Fibroblast of villous mesenchyme (primary cell): ENCODE measurements around the gene PCSK5. TPM values are rescaled to one million over a fixed set of nuclear protein-coding genes. Genes with fewer than 3 reads are reported as not detected.

Experiments
- DNase-seq: peaks from one replicate; pipeline ENCODE4 v3.0.0-alpha.2; 2010; ENCODE audit warnings: low read depth
- H3K4me3 ChIP-seq: 2 replicates; pipeline ENCODE4 v1.5.1; 2011; ENCODE audit warnings: low read depth, mild to moderate bottlenecking, low read length
- total RNA-seq: library from RNA; depleted of rRNA; stranded (reverse); fragments of >200 nt; gene quantifications from 2 replicates; pipeline ENCODE4 v1.2.3, GENCODE V29; 2012
- TF ChIP-seq, protein P1 (sequence below): IDR thresholded peaks from 2 replicates; pipeline ENCODE4 v1.5.1; 2012; ENCODE audit warnings: low read depth, mild to moderate bottlenecking, low read length; ENCODE audit not compliant: insufficient read depth

PCSK5 gene
- total RNA-seq, 1 donor: 1.7 TPM

DNA sequence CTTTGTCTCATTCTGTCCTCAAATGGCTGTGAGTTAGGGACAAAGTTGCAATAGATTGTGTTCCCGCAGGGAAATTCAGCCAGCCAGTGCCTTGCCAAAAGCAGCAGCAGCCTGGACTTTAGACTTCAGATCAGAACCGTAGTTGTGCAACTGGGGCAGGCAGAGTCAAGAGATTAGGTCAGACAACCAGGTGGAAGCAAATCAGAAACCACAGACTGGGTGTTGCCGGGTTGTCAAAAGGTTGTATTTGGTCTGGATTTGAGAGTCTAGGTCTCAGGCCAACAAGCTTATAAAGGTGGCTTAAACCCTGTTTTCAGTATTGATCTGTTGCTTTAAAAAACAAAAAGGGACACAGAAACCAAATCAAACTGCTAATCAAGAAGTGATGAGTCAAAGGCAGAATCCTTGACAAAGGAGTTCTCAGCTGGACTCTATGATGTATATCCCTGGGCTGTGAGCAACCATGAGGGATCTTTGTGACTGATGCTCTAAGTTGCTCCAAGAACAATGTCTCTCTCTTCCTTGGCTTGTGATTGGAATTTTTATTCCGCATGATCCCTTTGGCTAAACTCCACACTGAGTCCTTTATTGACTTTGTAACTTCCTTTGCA, 482.8 kb downstream of the PCSK5 start:
- DNase-seq: peak; percentile 73
- TF ChIP-seq, protein P1, sequence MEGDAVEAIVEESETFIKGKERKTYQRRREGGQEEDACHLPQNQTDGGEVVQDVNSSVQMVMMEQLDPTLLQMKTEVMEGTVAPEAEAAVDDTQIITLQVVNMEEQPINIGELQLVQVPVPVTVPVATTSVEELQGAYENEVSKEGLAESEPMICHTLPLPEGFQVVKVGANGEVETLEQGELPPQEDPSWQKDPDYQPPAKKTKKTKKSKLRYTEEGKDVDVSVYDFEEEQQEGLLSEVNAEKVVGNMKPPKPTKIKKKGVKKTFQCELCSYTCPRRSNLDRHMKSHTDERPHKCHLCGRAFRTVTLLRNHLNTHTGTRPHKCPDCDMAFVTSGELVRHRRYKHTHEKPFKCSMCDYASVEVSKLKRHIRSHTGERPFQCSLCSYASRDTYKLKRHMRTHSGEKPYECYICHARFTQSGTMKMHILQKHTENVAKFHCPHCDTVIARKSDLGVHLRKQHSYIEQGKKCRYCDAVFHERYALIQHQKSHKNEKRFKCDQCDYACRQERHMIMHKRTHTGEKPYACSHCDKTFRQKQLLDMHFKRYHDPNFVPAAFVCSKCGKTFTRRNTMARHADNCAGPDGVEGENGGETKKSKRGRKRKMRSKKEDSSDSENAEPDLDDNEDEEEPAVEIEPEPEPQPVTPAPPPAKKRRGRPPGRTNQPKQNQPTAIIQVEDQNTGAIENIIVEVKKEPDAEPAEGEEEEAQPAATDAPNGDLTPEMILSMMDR: no peak
- H3K4me3 ChIP-seq: no peak overlapping the region

DNA sequence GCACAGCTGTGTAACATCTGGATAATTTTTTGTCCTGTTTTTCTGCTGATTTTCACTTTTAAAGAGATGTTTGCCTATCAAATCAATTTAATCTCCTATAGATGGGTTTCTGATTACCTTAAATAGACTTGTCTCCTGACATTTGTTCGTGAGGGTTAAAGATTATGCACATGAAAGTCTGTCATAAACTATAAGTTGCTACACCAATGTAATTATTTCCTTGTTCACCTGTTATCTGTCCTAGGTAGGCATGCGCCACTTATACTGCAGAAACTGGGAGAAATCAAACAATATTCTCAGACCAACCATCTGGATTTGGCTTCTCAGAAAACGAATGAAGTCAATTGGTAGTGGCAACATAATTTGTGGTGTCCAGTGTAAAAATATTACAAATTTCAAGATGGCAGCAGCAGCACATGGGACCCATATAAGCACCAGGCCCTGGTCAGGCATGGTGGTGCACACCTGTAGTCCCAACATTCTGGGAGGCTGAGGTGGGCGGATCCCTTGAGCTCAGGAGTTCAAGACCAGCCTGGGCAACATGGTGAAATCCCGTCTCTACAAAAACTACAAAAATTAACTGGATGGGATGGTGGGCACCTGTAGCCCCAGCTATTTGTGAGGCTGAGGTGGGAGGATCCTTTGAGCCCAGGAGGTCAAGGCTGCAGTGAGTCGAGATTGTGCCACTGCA, 483.5 kb downstream of the PCSK5 start:
- no peak overlapping the region for H3K4me3 ChIP-seq
- DNase-seq: no peak
- TF ChIP-seq, protein P1: no peak

- peak; percentile 98 for DNase-seq
- H3K4me3 ChIP-seq: no peak overlapping the region
- TF ChIP-seq, protein P1: no peak
Measured at GRCh38 chr9:76374783-76375559, 484.5 kb downstream of the PCSK5 start.

- no peak for DNase-seq
- no peak overlapping the region for H3K4me3 ChIP-seq
- TF ChIP-seq, protein P1: no peak
Measured at GRCh38 chr9:76377791-76378190, 487.3 kb downstream of the PCSK5 start.

- H3K4me3 ChIP-seq: no peak overlapping the region
- no peak for DNase-seq
- TF ChIP-seq, protein P1: no peak
Measured at GRCh38 chr9:76378367-76379073, 488.0 kb downstream of the PCSK5 start.

- H3K4me3 ChIP-seq: no peak overlapping the region
- peak; percentile 66 for DNase-seq
- TF ChIP-seq, protein P1: no peak
Measured at GRCh38 chr9:76379494-76379893, 489.0 kb downstream of the PCSK5 start.
